Uterus (tissue), 4 donors: ENCODE data around the gene RAB7A. TPM values are rescaled to one million over a fixed set of nuclear protein-coding genes. Genes with fewer than 3 reads are reported as not detected.

Experiments
- DNase-seq, 2 donors: peaks; one replicate each; pipeline ENCODE4 v3.0.0-alpha.2; 2019 to 2020
- H3K27ac ChIP-seq, 2 donors: fragments of 200-600 bp; sonication (generic); 1 replicate in 1 of 2; 2 replicates in 1 of 2; pipeline ENCODE4 v1.5.1; 2016 to 2018
- H3K27me3 ChIP-seq, 2 donors: fragments of 200-600 bp; sonication (generic); one replicate each; pipeline ENCODE4 v1.5.1; 2018 to 2019; ENCODE audit warnings: control low read depth in 1 of 2
- H3K36me3 ChIP-seq, 2 donors: fragments of 200-600 bp; sonication (generic); one replicate each; pipeline ENCODE4 v1.5.1; 2019; ENCODE audit warnings: control low read depth in 1 of 2
- H3K4me1 ChIP-seq, 2 donors: fragments of 200-600 bp; sonication (generic); one replicate each; pipeline ENCODE4 v1.5.1; 2018 to 2019; ENCODE audit warnings: control low read depth in 1 of 2
- H3K4me3 ChIP-seq, 2 donors: fragments of 200-600 bp; sonication (generic); 1 replicate in 1 of 2; 2 replicates in 1 of 2; pipeline ENCODE4 v1.5.1; 2018 to 2019; ENCODE audit warnings: mild to moderate bottlenecking in 1 of 2
- H3K9me3 ChIP-seq, 2 donors: fragments of 200-600 bp; sonication (generic); one replicate each; pipeline ENCODE4 v1.5.1; 2019; ENCODE audit warnings: control low read depth in 1 of 2
- POLR2A ChIP-seq, 2 donors: fragments of 450-650 bp; IDR thresholded peaks; one replicate each; pipeline ENCODE4 v1.6.1; 2016; ENCODE audit warnings: antibody characterized with exemption in 2 of 2, mild to moderate bottlenecking in 1 of 2, moderate library complexity in 1 of 2
- intact Hi-C: fragments of 100-400 bp; cut with DNase I; formaldehyde crosslinking; loops from one replicate; pipeline ENCODE4 v1.15.1; 2023; ENCODE audit warnings: low total_unique reads
- total RNA-seq, 4 donors: library from RNA; depleted of rRNA in 3 of 4; stranded (reverse); fragments of >200 nt in 3 of 4; gene quantifications; one replicate each; pipeline versions ENCODE4 v1.1.0 to v1.2.4, GENCODE V29; 2014 to 2023
- TF ChIP-seq, protein P1 (sequence below), 4 experiments: fragments of 200-600 bp in 2 of 4; fragments of 450-650 bp in 2 of 4; sonication (generic) in 2 of 4; IDR thresholded peaks; one replicate each; pipeline ENCODE4 v1.5.1; 2016 to 2019; ENCODE audit warnings: antibody characterized with exemption in 4 of 4, mild to moderate bottlenecking in 2 of 4, moderate library complexity in 1 of 4
- donor health status: DM: yes; HTN: yes; CAD: no.

Gene RAB7A
- total RNA-seq, 4 donors from 2014 or later, result 32.8 to 224 (median 70.6) TPM

DNA sequence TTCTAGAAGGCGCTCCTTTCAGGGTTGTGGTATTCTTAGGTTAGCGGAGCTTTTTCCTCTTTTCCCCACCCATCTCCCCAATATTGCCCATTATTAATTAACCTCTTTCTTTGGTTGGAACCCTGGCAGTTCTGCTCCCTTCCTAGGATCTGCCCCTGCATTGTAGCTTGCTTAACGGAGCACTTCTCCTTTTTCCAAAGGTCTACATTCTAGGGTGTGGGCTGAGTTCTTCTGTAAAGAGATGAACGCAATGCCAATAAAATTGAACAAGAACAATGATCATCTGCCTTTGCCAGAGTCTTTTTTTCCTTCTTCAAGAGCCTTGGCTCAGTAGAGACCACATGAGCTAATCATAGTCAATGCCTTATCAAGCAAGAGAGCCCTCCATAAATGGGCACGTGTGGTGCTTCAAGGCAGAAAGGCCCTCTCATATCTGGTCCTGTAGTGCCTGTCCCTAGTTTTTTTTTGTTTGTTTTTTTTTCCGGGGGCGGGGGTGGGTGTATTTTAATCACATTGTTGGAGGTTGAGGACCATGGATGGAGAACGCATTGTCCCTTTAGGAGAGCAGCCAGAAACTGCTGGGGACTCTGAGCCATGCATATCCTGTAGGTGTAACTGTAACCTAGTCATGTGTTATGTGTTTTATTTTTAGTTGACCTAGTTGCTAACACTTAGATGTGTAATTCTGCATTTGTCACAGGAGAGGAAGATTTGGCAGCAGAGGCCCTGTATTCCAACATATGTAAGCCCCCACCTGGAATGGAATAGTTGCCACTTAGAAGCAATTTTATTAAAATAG lies 88.7 kb downstream of the RAB7A start:
- Histone ChIP-seq H3K27me3 (no peaks in the 10 kb centered on the region), H3K4me1 (no peaks in the 10 kb centered on the region), H3K4me3 (no peak overlapping the region), H3K9me3 (no peaks in the 10 kb centered on the region), H3K36me3 (no peaks in the 10 kb centered on the region), H3K27ac (peak overlapping the region; percentile 4 to 33)
- intact Hi-C loops, result no loop called here
- no peak for DNase-seq
- TF ChIP-seq POLR2A (IDR thresholded peaks at IDR 0.05), result no peak
- TF ChIP-seq, protein P1, sequence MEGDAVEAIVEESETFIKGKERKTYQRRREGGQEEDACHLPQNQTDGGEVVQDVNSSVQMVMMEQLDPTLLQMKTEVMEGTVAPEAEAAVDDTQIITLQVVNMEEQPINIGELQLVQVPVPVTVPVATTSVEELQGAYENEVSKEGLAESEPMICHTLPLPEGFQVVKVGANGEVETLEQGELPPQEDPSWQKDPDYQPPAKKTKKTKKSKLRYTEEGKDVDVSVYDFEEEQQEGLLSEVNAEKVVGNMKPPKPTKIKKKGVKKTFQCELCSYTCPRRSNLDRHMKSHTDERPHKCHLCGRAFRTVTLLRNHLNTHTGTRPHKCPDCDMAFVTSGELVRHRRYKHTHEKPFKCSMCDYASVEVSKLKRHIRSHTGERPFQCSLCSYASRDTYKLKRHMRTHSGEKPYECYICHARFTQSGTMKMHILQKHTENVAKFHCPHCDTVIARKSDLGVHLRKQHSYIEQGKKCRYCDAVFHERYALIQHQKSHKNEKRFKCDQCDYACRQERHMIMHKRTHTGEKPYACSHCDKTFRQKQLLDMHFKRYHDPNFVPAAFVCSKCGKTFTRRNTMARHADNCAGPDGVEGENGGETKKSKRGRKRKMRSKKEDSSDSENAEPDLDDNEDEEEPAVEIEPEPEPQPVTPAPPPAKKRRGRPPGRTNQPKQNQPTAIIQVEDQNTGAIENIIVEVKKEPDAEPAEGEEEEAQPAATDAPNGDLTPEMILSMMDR (IDR thresholded peaks at IDR 0.05), result no peak

DNA sequence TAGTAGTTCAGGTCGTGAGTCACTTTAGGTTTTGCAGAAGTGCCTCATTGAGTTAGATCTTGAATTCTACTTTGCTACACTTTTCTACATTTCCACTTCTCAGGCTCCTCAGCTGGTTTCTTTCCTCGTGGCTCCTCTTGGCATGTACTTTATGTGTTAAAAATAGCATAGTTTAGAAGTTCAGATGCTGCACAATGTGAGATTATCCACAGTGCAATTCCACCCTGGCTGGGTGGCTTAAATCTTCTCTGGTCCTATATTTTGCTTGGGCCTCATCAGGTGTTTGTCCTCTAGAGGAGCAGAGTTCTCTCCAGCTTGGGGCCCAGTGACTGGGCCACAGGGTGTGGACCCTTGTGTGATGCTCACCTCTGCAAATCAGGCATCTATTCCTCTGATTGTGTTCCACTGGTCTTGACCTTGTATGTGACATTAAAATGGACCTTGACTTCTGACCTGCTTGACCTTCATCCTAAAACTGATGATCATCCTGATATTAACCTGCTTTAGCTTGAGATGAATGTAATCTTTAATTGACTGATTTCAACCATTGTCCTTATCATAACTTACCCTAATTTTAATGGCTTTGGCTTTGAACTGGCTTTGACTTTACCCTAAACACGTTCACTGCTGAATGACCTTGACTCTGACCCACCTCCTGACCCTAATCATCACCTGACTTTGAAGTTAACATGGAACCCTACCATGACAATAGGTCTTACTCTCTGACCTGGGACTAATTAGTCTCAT lies 89.5 kb downstream of the RAB7A start:
- Histone ChIP-seq H3K36me3 (no peaks in the 10 kb centered on the region), H3K4me1 (no peaks in the 10 kb centered on the region), H3K27ac (peak overlapping the region in 1 of 2 donors; percentile 4), H3K4me3 (no peak overlapping the region), H3K9me3 (no peaks in the 10 kb centered on the region), H3K27me3 (no peaks in the 10 kb centered on the region)
- no peak for DNase-seq
- TF ChIP-seq, protein P1 (IDR thresholded peaks at IDR 0.05), result no peak
- TF ChIP-seq POLR2A (IDR thresholded peaks at IDR 0.05), result no peak
- intact Hi-C loops, result no loop called here

DNA sequence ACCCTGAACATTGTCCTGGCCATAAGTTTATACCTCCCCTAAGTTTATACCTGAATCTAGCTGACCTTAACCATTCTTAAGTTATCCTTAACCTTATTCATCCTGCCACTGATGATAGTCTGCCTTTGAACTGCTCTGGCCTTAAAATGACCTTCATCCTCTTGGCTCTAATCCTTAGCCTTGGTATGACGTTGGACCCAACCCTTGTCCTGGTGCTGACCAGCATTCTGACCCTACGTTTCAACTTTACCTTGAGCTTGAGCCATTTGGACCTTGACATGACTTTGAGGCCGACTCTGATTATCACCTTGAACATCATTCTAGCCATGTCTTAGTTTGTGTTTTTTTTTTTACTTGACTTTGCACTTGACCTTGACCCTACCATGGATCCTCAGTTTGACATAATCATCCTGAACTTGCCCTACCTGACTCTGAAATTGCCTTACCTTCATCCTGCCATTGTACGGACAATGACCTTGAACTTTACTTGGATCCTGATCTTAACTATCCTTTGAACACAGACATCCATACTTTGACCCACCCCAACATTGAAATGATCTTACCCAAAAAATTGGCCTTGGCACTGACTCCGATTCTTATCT lies 92.3 kb downstream of the RAB7A start:
- Histone ChIP-seq H3K9me3 (no peaks in the 10 kb centered on the region), H3K27me3 (no peaks in the 10 kb centered on the region), H3K4me1 (no peaks in the 10 kb centered on the region), H3K27ac (no peak overlapping the region), H3K4me3 (no peak overlapping the region), H3K36me3 (no peaks in the 10 kb centered on the region)
- TF ChIP-seq POLR2A (IDR thresholded peaks at IDR 0.05), result no peak
- DNase-seq, result no peak
- intact Hi-C loops, result no loop called here

DNA sequence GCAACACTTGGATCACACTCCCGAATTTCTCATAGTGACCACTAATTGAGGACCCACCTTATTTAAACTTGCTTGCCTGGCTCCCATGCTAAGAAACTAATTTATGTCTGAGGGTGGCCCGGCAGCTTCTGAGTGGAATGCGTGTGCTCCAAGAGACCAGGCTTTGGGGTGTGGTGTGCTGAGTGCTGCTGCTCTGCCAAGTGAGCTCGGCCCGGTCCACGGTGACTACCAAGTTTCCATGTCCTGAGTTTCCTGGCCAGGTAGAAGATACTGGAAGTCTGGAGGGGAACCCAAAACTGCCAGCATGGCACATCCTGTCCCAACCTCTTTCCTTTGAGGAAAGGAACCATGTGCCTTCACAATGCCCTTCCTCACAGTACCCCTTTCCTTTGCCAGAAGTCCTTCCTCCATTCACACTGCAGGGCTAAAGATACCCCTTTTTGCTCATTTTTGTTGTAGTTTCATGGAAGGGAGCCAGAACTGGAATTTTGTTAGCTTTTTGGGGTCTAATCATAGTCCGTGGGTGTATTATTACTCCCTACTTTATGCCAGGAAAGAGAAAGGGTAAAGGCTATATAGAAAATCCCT lies 94.4 kb downstream of the RAB7A start:
- TF ChIP-seq, protein P1 (IDR thresholded peaks at IDR 0.05), result no peak
- TF ChIP-seq POLR2A (IDR thresholded peaks at IDR 0.05), result no peak
- H3K27ac ChIP-seq, result no peak overlapping the region

DNA sequence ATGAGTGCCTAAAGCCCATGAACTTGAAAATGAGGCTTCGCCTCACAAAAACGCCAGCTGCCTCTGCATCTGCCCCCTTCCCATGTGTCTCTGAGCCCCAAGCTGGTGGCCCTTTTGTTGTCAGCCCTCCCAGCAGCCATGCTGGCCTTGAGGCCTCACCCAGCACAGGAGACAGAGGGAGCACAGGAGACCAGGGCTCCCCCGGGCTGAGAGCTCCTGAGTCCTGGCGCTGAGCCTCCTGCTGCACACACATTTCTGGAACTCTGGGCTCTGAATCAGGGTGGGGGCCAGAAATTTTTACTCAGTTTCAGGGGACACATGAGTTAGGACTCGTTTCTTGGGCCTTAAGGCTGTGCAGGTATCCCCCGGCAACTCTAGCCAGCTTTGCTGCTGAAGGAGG lies 97.0 kb downstream of the RAB7A start:
- intact Hi-C loops, result no loop called here
- Histone ChIP-seq H3K9me3 (no peaks in the 10 kb centered on the region), H3K36me3 (no peaks in the 10 kb centered on the region), H3K27ac (no peak overlapping the region), H3K4me3 (no peak overlapping the region), H3K27me3 (no peaks in the 10 kb centered on the region), H3K4me1 (no peaks in the 10 kb centered on the region)
- TF ChIP-seq, protein P1 (IDR thresholded peaks at IDR 0.05), result no peak
- no peak for TF ChIP-seq POLR2A (IDR thresholded peaks at IDR 0.05)
- no peak for DNase-seq

More for the DNA sequence above, 94.4 kb downstream of the RAB7A start:
- no peaks in the 10 kb centered on the region for H3K4me1 ChIP-seq
- no peaks in the 10 kb centered on the region for H3K36me3 ChIP-seq
- H3K4me3 ChIP-seq, result no peak overlapping the region
- DNase-seq, result peak in 1 of 2 donors; percentile 27
- no peaks in the 10 kb centered on the region for H3K27me3 ChIP-seq
- H3K9me3 ChIP-seq, result no peaks in the 10 kb centered on the region
- intact Hi-C loops, result no loop called here
